Endothelial cell of umbilical vein (primary cell): ENCODE results near the gene UNC5B. TPM values are rescaled to one million over a fixed set of nuclear protein-coding genes. Genes with fewer than 3 reads are reported as not detected.
A peak's percentile ranks its signal among the peaks of the same experiment; 100 is the strongest.

Source experiments
- BruUV-seq: library from RNA; stranded (reverse); fragments of 400-500 nt; replicated peaks from 2 replicates; lab custom pipeline; 2021; lab: Mats Ljungman, UMichigan
- CTCF ChIA-PET: fragments of 300-600, 350-600 bp; sonication (Branson Sonifier 250); formaldehyde crosslinking; loops from one replicate; lab custom pipeline; 2021; ENCODE audit warnings: antibody characterized with exemption, inconsistent platforms; lab: Charles Lee
- POLR2A ChIA-PET: fragments of 300-600, 350-600 bp; sonication (Branson Sonifier 250); formaldehyde crosslinking; loops from one replicate; lab custom pipeline; 2021; ENCODE audit warnings: antibody characterized with exemption, inconsistent platforms; lab: Charles Lee
- DNase-seq: peaks from one replicate; pipeline ENCODE4 v3.0.0-alpha.2; 2011; ENCODE audit warnings: low read depth, low spot score
- FAIRE-seq: peaks from 2 replicates; lab custom pipeline; 2011; peaks lifted over from hg19 to GRCh38; lab: Jason Lieb, UNC
- H2AFZ ChIP-seq: 2 replicates; pipeline ENCODE4 v1.6.0; 2012; ENCODE audit warnings: low read depth, low read length, control low read depth, inconsistent platforms
- H3K27ac ChIP-seq: 2 replicates; pipeline ENCODE4 v1.5.1; 2011; ENCODE audit warnings: low read depth, mild to moderate bottlenecking, control low read depth, low read length, moderate library complexity; ENCODE audit not compliant: insufficient read depth
- H3K27me3 ChIP-seq, 2 experiments: 2 replicates each; pipeline versions ENCODE4 v1.6.0 to v1.6.1; 2011; ENCODE audit warnings: low read length in 2 of 2, mixed read lengths in 1 of 2; ENCODE audit not compliant: control insufficient read depth in 2 of 2, insufficient read depth in 2 of 2
- H3K36me3 ChIP-seq, 2 experiments: 2 replicates in 1 of 2; 3 replicates in 1 of 2; pipeline ENCODE4 v1.5.1; 2011; ENCODE audit warnings: low read length in 2 of 2, mild to moderate bottlenecking in 1 of 2, moderate library complexity in 1 of 2; ENCODE audit not compliant: control insufficient read depth in 2 of 2, insufficient read depth in 2 of 2; ENCODE audit errors: extremely low read depth in 1 of 2
- H3K4me1 ChIP-seq: 3 replicates; pipeline ENCODE4 v1.5.1; 2011; ENCODE audit warnings: mild to moderate bottlenecking, low read length; ENCODE audit not compliant: control insufficient read depth, insufficient read depth; ENCODE audit errors: extremely low read depth
- H3K4me2 ChIP-seq: 2 replicates; pipeline ENCODE4 v1.6.1; 2011; ENCODE audit warnings: low read length, control low read depth, mixed read lengths; ENCODE audit not compliant: insufficient read depth
- H3K4me3 ChIP-seq, 3 experiments: fragments of 200-600 bp in 1 of 3; sonication (generic), shearing (Covaris generic) in 1 of 3; replicated peaks in 1 of 3; 2 replicates each; pipeline ENCODE4 v1.5.1; 2011 to 2016; ENCODE audit warnings: control low read depth in 3 of 3, low read length in 3 of 3, mild to moderate bottlenecking in 2 of 3, inconsistent platforms in 1 of 3, low read depth in 1 of 3, moderate library complexity in 1 of 3; ENCODE audit not compliant: insufficient read depth in 1 of 3
- H3K79me2 ChIP-seq: 2 replicates; pipeline ENCODE4 v1.6.0; 2012; ENCODE audit warnings: low read length, inconsistent platforms; ENCODE audit not compliant: control insufficient read depth, insufficient read depth
- H3K9ac ChIP-seq: replicated peaks from 2 replicates; pipeline ENCODE3; 2011; ENCODE audit warnings: low read length, control low read depth; ENCODE audit not compliant: insufficient read depth; ENCODE audit errors: extremely low read depth
- H3K9me1 ChIP-seq: replicated peaks from 3 replicates; pipeline ENCODE4 v1.6.0; 2011; ENCODE audit warnings: mild to moderate bottlenecking, low read length; ENCODE audit not compliant: control insufficient read depth, insufficient read depth; ENCODE audit errors: extremely low read depth
- H3K9me3 ChIP-seq: replicated peaks from 2 replicates; pipeline ENCODE4 v1.5.1; 2012; ENCODE audit warnings: low read length, inconsistent platforms; ENCODE audit not compliant: control insufficient read depth, insufficient read depth
- H4K20me1 ChIP-seq: replicated peaks from 2 replicates; pipeline ENCODE3; 2011; ENCODE audit warnings: mild to moderate bottlenecking, low read length; ENCODE audit not compliant: control insufficient read depth, insufficient read depth; ENCODE audit errors: extremely low read depth
- EZH2 ChIP-seq: IDR thresholded peaks from 2 replicates; pipeline ENCODE4 v1.6.1; 2012; ENCODE audit warnings: borderline replicate concordance, low read depth, mild to moderate bottlenecking, moderate library complexity, low read length, inconsistent platforms; ENCODE audit not compliant: severe bottlenecking
- MYC ChIP-seq: IDR thresholded peaks from one replicate; pipeline ENCODE4 v1.6.1; 2011; ENCODE audit warnings: mild to moderate bottlenecking, low read depth, low read length
- POLR2AphosphoS5 ChIP-seq: IDR thresholded peaks from 2 replicates; pipeline ENCODE4 v1.6.1; 2012; ENCODE audit warnings: low read depth, mild to moderate bottlenecking, control low read depth, low read length, moderate library complexity; ENCODE audit not compliant: insufficient read depth
- dilution Hi-C: fragments of 300-500 bp; cut with MboI; formaldehyde crosslinking; loops from one replicate; pipeline ENCODE4 v1.15.0; 2019; ENCODE audit warnings: low sequenced_read_pairs; ENCODE audit not compliant: extremely low pct_ligation_motif_present
- intact Hi-C: fragments of 100-400 bp; cut with micrococcal nuclease; formaldehyde crosslinking; loops from one replicate; pipeline ENCODE4 v1.10.0; 2022
- polyA plus RNA-seq, 4 experiments: library from polyadenylated mRNA; depleted of rRNA in 3 of 4; stranded (reverse) in 3 of 4; unstranded in 1 of 4; fragments of >200 nt; gene quantifications; 2 replicates each; pipeline versions ENCODE4 v1.2.1 to v1.2.3, GENCODE V29; 2011 to 2012; ENCODE audit warnings: missing spikeins in 1 of 4
- total RNA-seq: library from RNA; stranded (reverse); gene quantifications from 2 replicates; pipeline ENCODE4 v1.2.3, GENCODE V29; 2021
- TF ChIP-seq, protein P1 (sequence below): IDR thresholded peaks from 2 replicates; pipeline ENCODE4 v1.6.1; 2011; ENCODE audit not compliant: insufficient read depth, insufficient read length

The UNC5B gene
- total and polyA plus RNA-seq, 2 donors (not counting 3 experiments of a cell fraction or from before 2014, with no cell fraction given): 0.39 to 2.5 TPM

- FAIRE-seq (no peak), DNase-seq (no peak)
- TF ChIP-seq POLR2AphosphoS5 (no peak), MYC (no peak), EZH2 (peak; percentile 56)
- TF ChIP-seq, protein P1, sequence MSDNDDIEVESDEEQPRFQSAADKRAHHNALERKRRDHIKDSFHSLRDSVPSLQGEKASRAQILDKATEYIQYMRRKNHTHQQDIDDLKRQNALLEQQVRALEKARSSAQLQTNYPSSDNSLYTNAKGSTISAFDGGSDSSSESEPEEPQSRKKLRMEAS: no peak
- dilution Hi-C loops (no loop called here), intact Hi-C loops (loop anchor here (2.0 kb wide), 1 partner anchor 22 kb away; the partner anchor contains the start of gene UNC5B)
- POLR2A ChIA-PET: no interaction called here
- Histone ChIP-seq H3K36me3 (no peaks in the 10 kb centered on the region), H3K9me3 (no peaks in the 10 kb centered on the region), H3K9me1 (no peaks in the 10 kb centered on the region), H4K20me1 (no peaks in the 10 kb centered on the region), H3K4me3 (no peak overlapping the region), H3K4me2 (no peak overlapping the region), H2AFZ (no peak overlapping the region), H3K27me3 (peaks cover 3 to 21% of the 10 kb centered on the region in 2 experiments), H3K79me2 (no peaks in the 10 kb centered on the region), H3K27ac (no peak overlapping the region), H3K9ac (no peak overlapping the region), H3K4me1 (peaks cover 5% of the 10 kb centered on the region)
- BruUV-seq: no TSS peak
- CTCF ChIA-PET: interaction anchor here (1.0 to 1.9 kb wide), 4 partner anchors 10 to 35 kb away, joined by 3 to 10 read pairs (median 5); no protein-coding TSS in a partner anchor
These were observed 22.8 kb downstream of the UNC5B start for GRCh38 chr10:71234970-71235685.

DNA sequence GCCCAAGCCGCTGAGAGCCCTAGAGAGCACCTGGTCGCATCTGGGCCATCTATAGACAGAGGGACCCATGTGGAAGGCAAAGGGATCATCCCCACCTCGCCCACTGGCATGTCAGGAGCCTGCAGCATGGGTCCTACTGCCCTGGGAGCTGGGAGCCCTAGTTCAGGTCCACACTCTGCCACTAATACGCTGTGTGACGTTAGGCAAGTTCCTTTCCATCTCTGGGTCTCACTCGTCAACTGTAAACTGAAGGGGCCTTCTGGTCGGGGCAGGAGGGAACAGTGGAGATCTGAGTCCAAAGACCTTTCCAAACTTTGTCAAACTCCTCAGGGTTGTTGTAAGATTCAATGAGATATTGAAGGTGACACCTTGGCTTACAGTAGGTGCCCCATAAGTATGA is 23.4 kb downstream of the UNC5B start:
- intact Hi-C loops: loop anchor here (2.0 kb wide), 1 partner anchor 23 kb away; the partner anchor contains the start of gene UNC5B
- Histone ChIP-seq H4K20me1 (no peaks in the 10 kb centered on the region), H3K27ac (no peak overlapping the region), H3K27me3 (peaks cover 3 to 21% of the 10 kb centered on the region in 2 experiments), H3K9me3 (no peaks in the 10 kb centered on the region), H2AFZ (no peak overlapping the region), H3K79me2 (no peaks in the 10 kb centered on the region), H3K9me1 (no peaks in the 10 kb centered on the region), H3K4me3 (no peak overlapping the region), H3K4me1 (peaks cover 12% of the 10 kb centered on the region), H3K36me3 (no peaks in the 10 kb centered on the region), H3K9ac (no peak overlapping the region), H3K4me2 (no peak overlapping the region)
- CTCF ChIA-PET: interaction anchor here (1.0 to 1.9 kb wide), 6 partner anchors 9 to 34 kb away, joined by 3 to 10 read pairs (median 4); partner anchors contain the start of gene UNC5B
- FAIRE-seq (no peak), DNase-seq (no peak)
- no peak for TF ChIP-seq EZH2
- BruUV-seq: no TSS peak
- POLR2A ChIA-PET: no interaction called here
- dilution Hi-C loops: no loop called here
